Measurements from ENCODE around the gene HIPK4. TPM values are rescaled to one million over a fixed set of nuclear protein-coding genes. Genes with fewer than 3 reads are reported as not detected.

The HIPK4 gene
- total RNA-seq, 3 donors from 2014 or later (not counting 1 experiment from before 2014, with no cell fraction given) = 0.14 to 0.29 TPM; not detected in 1

DNA sequence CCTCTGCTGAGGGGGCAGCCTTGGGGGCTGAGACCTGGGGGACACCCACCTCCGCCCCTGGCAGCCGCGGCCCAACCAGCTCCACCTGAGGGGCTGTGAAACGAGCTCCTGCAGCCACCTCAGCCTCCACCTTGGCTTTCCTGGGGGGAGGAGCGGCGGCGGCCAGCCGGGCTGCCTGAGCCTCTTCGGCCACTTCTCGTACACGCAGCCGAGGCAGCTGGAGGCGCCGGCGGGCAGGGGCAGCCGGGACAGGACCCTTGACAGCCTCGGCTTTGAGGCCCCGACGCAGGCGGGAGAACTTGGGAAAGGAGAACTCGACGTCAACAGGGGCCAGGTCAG is 7.6 kb upstream of the HIPK4 start:
- no peak for ATAC-seq
- peaks cover 0 to 5% of the 10 kb centered on the region in 2 donors for H3K4me1 Mint-ChIP-seq
- H3K4me3 Mint-ChIP-seq = no peak overlapping the region
- Histone ChIP-seq H3K4me3 (ENCODE audit: low read length) (no peak overlapping the region), H3K9me3 (ENCODE audit: control insufficient read depth, insufficient read depth, low read length) (no peaks in the 10 kb centered on the region), H3K4me1 (ENCODE audit: control insufficient read depth, insufficient read depth, low read length) (peaks cover 11% of the 10 kb centered on the region), H3K27me3 (ENCODE audit: control insufficient read depth, insufficient read depth, low read length) (no peaks in the 10 kb centered on the region), H3K36me3 (ENCODE audit: control insufficient read depth, insufficient read depth, low read length) (no peaks in the 10 kb centered on the region), H3K27ac (ENCODE audit: low read length) (no peak overlapping the region)
- H3K27me3 Mint-ChIP-seq (ENCODE audit: low read depth in 2 of 2) = no peaks in the 10 kb centered on the region
- no peak overlapping the region for H3K27ac Mint-ChIP-seq
- H3K36me3 Mint-ChIP-seq = no peaks in the 10 kb centered on the region
- no peak for TF ChIP-seq CTCF (IDR thresholded peaks at IDR 0.05)
- intact Hi-C loops (cut with micrococcal nuclease) = no loop called here
- DNase-seq = no peak
- 96% methylated on average over 22 of the region's 22 CpGs for WGBS (ENCODE audit: insufficient coverage)
- H3K9me3 Mint-ChIP-seq = no peaks in the 10 kb centered on the region

- intact Hi-C loops (cut with micrococcal nuclease) = no loop called here
- TF ChIP-seq CTCF (IDR thresholded peaks at IDR 0.05) = no peak
- Mint-ChIP-seq H3K4me1 (peaks cover 0 to 5% of the 10 kb centered on the region in 2 donors), H3K27ac (no peak overlapping the region), H3K4me3 (no peak overlapping the region), H3K36me3 (no peaks in the 10 kb centered on the region), H3K9me3 (no peaks in the 10 kb centered on the region), H3K27me3 (ENCODE audit: low read depth in 2 of 2) (no peaks in the 10 kb centered on the region)
- ATAC-seq (no peak), DNase-seq (no peak)
- WGBS (ENCODE audit: insufficient coverage) = 91% methylated on average over 20 of the region's 20 CpGs
- Histone ChIP-seq H3K9me3 (ENCODE audit: control insufficient read depth, insufficient read depth, low read length) (no peaks in the 10 kb centered on the region), H3K27ac (ENCODE audit: low read length) (no peak overlapping the region), H3K4me3 (ENCODE audit: low read length) (no peak overlapping the region), H3K27me3 (ENCODE audit: control insufficient read depth, insufficient read depth, low read length) (no peaks in the 10 kb centered on the region), H3K4me1 (ENCODE audit: control insufficient read depth, insufficient read depth, low read length) (peaks cover 11% of the 10 kb centered on the region), H3K36me3 (ENCODE audit: control insufficient read depth, insufficient read depth, low read length) (no peaks in the 10 kb centered on the region)
These were observed 7.0 kb upstream of the HIPK4 start for GRCh38 chr19:40396886-40397567.

- H3K4me3 Mint-ChIP-seq = no peak overlapping the region
- TF ChIP-seq CTCF (IDR thresholded peaks at IDR 0.05) = no peak
- no peak overlapping the region for H3K4me3 ChIP-seq (ENCODE audit: low read length)
- DNase-seq (no peak), ATAC-seq (no peak)
- H3K9me3 Mint-ChIP-seq = no peaks in the 10 kb centered on the region
- peaks cover 11% of the 10 kb centered on the region for H3K4me1 ChIP-seq (ENCODE audit: control insufficient read depth, insufficient read depth, low read length)
- no peak overlapping the region for H3K27ac Mint-ChIP-seq
- no peak overlapping the region for H3K27ac ChIP-seq (ENCODE audit: low read length)
- H3K9me3 ChIP-seq (ENCODE audit: control insufficient read depth, insufficient read depth, low read length) = no peaks in the 10 kb centered on the region
- H3K27me3 Mint-ChIP-seq (ENCODE audit: low read depth in 2 of 2) = no peaks in the 10 kb centered on the region
- no peaks in the 10 kb centered on the region for H3K36me3 Mint-ChIP-seq
- WGBS (ENCODE audit: insufficient coverage) = 92% methylated on average over 14 of the region's 14 CpGs
- H3K36me3 ChIP-seq (ENCODE audit: control insufficient read depth, insufficient read depth, low read length) = no peaks in the 10 kb centered on the region
- no peaks in the 10 kb centered on the region for H3K27me3 ChIP-seq (ENCODE audit: control insufficient read depth, insufficient read depth, low read length)
- intact Hi-C loops (cut with micrococcal nuclease) = no loop called here
- peaks cover 0 to 5% of the 10 kb centered on the region in 2 donors for H3K4me1 Mint-ChIP-seq
These were observed 6.0 kb upstream of the HIPK4 start for GRCh38 chr19:40395956-40396355.

DNA sequence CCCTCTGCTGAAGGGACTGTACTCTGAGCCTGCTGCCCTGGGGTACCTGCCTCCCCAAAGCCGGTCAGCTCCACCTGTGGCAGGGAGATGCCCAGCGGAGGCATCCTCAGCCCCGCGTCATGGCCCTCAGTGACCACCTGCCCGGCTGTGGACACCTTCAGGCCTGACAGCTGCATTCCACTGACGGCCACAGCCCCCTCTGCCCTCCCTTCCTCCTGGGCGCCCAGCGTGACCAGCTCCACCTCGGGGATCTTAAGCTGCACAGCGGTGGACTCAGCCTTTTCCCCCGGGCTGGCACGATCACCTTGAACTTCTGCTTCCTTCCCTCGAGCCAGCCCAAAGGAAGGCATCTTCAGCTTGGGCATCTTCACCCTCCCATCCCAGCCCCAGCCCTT is 4.8 kb upstream of the HIPK4 start:
- peaks cover 11% of the 10 kb centered on the region for H3K4me1 ChIP-seq (ENCODE audit: control insufficient read depth, insufficient read depth, low read length)
- H3K9me3 ChIP-seq (ENCODE audit: control insufficient read depth, insufficient read depth, low read length) = no peaks in the 10 kb centered on the region
- no peak overlapping the region for H3K27ac ChIP-seq (ENCODE audit: low read length)
- WGBS (ENCODE audit: insufficient coverage) = 81% methylated on average over 13 of the region's 13 CpGs
- H3K27ac Mint-ChIP-seq = no peak overlapping the region
- H3K36me3 Mint-ChIP-seq = no peaks in the 10 kb centered on the region
- H3K27me3 Mint-ChIP-seq (ENCODE audit: low read depth in 2 of 2) = no peaks in the 10 kb centered on the region
- H3K4me3 Mint-ChIP-seq = no peak overlapping the region
- H3K9me3 Mint-ChIP-seq = no peaks in the 10 kb centered on the region
- no peak overlapping the region for H3K4me3 ChIP-seq (ENCODE audit: low read length)
- H3K27me3 ChIP-seq (ENCODE audit: control insufficient read depth, insufficient read depth, low read length) = no peaks in the 10 kb centered on the region
- no peak for TF ChIP-seq CTCF (IDR thresholded peaks at IDR 0.05)
- ATAC-seq = no peak
- intact Hi-C loops (cut with micrococcal nuclease) = no loop called here
- peaks cover 0 to 5% of the 10 kb centered on the region in 2 donors for H3K4me1 Mint-ChIP-seq
- H3K36me3 ChIP-seq (ENCODE audit: control insufficient read depth, insufficient read depth, low read length) = no peaks in the 10 kb centered on the region
- no peak for DNase-seq
